Endothelial cell of umbilical vein (primary cell): ENCODE data around the gene ZNF618. TPM values are rescaled to one million over a fixed set of nuclear protein-coding genes. Genes with fewer than 3 reads are reported as not detected.

Experiments
- BruUV-seq: library from RNA; stranded (reverse); fragments of 400-500 nt; replicated peaks from 2 replicates; lab custom pipeline; 2021; lab: Mats Ljungman, UMichigan
- CTCF ChIA-PET: fragments of 300-600, 350-600 bp; sonication (Branson Sonifier 250); formaldehyde crosslinking; loops from one replicate; lab custom pipeline; 2021; ENCODE audit warnings: antibody characterized with exemption, inconsistent platforms; lab: Charles Lee
- POLR2A ChIA-PET: fragments of 300-600, 350-600 bp; sonication (Branson Sonifier 250); formaldehyde crosslinking; loops from one replicate; lab custom pipeline; 2021; ENCODE audit warnings: antibody characterized with exemption, inconsistent platforms; lab: Charles Lee
- DNase-seq: peaks from one replicate; pipeline ENCODE4 v3.0.0-alpha.2; 2011; ENCODE audit warnings: low read depth, low spot score
- FAIRE-seq: peaks from 2 replicates; lab custom pipeline; 2011; peaks lifted over from hg19 to GRCh38; lab: Jason Lieb, UNC
- H2AFZ ChIP-seq: 2 replicates; pipeline ENCODE4 v1.6.0; 2012; ENCODE audit warnings: low read depth, low read length, control low read depth, inconsistent platforms
- H3K27ac ChIP-seq: 2 replicates; pipeline ENCODE4 v1.5.1; 2011; ENCODE audit warnings: low read depth, mild to moderate bottlenecking, control low read depth, low read length, moderate library complexity; ENCODE audit not compliant: insufficient read depth
- H3K27me3 ChIP-seq, 2 experiments: 2 replicates each; pipeline versions ENCODE4 v1.6.0 to v1.6.1; 2011; ENCODE audit warnings: low read length in 2 of 2, mixed read lengths in 1 of 2; ENCODE audit not compliant: control insufficient read depth in 2 of 2, insufficient read depth in 2 of 2
- H3K36me3 ChIP-seq, 2 experiments: 2 replicates in 1 of 2; 3 replicates in 1 of 2; pipeline ENCODE4 v1.5.1; 2011; ENCODE audit warnings: low read length in 2 of 2, mild to moderate bottlenecking in 1 of 2, moderate library complexity in 1 of 2; ENCODE audit not compliant: control insufficient read depth in 2 of 2, insufficient read depth in 2 of 2; ENCODE audit errors: extremely low read depth in 1 of 2
- H3K4me1 ChIP-seq: 3 replicates; pipeline ENCODE4 v1.5.1; 2011; ENCODE audit warnings: mild to moderate bottlenecking, low read length; ENCODE audit not compliant: control insufficient read depth, insufficient read depth; ENCODE audit errors: extremely low read depth
- H3K4me2 ChIP-seq: 2 replicates; pipeline ENCODE4 v1.6.1; 2011; ENCODE audit warnings: low read length, control low read depth, mixed read lengths; ENCODE audit not compliant: insufficient read depth
- H3K4me3 ChIP-seq, 3 experiments: fragments of 200-600 bp in 1 of 3; sonication (generic), shearing (Covaris generic) in 1 of 3; replicated peaks in 1 of 3; 2 replicates each; pipeline ENCODE4 v1.5.1; 2011 to 2016; ENCODE audit warnings: control low read depth in 3 of 3, low read length in 3 of 3, mild to moderate bottlenecking in 2 of 3, inconsistent platforms in 1 of 3, low read depth in 1 of 3, moderate library complexity in 1 of 3; ENCODE audit not compliant: insufficient read depth in 1 of 3
- H3K79me2 ChIP-seq: 2 replicates; pipeline ENCODE4 v1.6.0; 2012; ENCODE audit warnings: low read length, inconsistent platforms; ENCODE audit not compliant: control insufficient read depth, insufficient read depth
- H3K9ac ChIP-seq: replicated peaks from 2 replicates; pipeline ENCODE3; 2011; ENCODE audit warnings: low read length, control low read depth; ENCODE audit not compliant: insufficient read depth; ENCODE audit errors: extremely low read depth
- H3K9me1 ChIP-seq: replicated peaks from 3 replicates; pipeline ENCODE4 v1.6.0; 2011; ENCODE audit warnings: mild to moderate bottlenecking, low read length; ENCODE audit not compliant: control insufficient read depth, insufficient read depth; ENCODE audit errors: extremely low read depth
- H3K9me3 ChIP-seq: replicated peaks from 2 replicates; pipeline ENCODE4 v1.5.1; 2012; ENCODE audit warnings: low read length, inconsistent platforms; ENCODE audit not compliant: control insufficient read depth, insufficient read depth
- H4K20me1 ChIP-seq: replicated peaks from 2 replicates; pipeline ENCODE3; 2011; ENCODE audit warnings: mild to moderate bottlenecking, low read length; ENCODE audit not compliant: control insufficient read depth, insufficient read depth; ENCODE audit errors: extremely low read depth
- CTCF ChIP-seq, 2 donors: IDR thresholded peaks; 1 replicate in 1 of 2; 2 replicates in 1 of 2; pipeline ENCODE4 v1.5.1; 2011; ENCODE audit warnings: low read length in 2 of 2, mild to moderate bottlenecking in 2 of 2, moderate library complexity in 2 of 2, control low read depth in 1 of 2, inconsistent platforms in 1 of 2, low read depth in 1 of 2; ENCODE audit not compliant: insufficient read depth in 1 of 2; ENCODE audit errors: extremely low read depth in 1 of 2
- EZH2 ChIP-seq: IDR thresholded peaks from 2 replicates; pipeline ENCODE4 v1.6.1; 2012; ENCODE audit warnings: borderline replicate concordance, low read depth, mild to moderate bottlenecking, moderate library complexity, low read length, inconsistent platforms; ENCODE audit not compliant: severe bottlenecking
- FOS ChIP-seq: IDR thresholded peaks from 2 replicates; pipeline ENCODE4 v1.6.1; 2011; ENCODE audit warnings: mild to moderate bottlenecking, low read length, moderate library complexity, borderline replicate concordance; ENCODE audit not compliant: insufficient read depth
- MAX ChIP-seq: IDR thresholded peaks from 2 replicates; pipeline ENCODE4 v1.6.1; 2011; ENCODE audit not compliant: insufficient read depth, insufficient read length
- MYC ChIP-seq: IDR thresholded peaks from one replicate; pipeline ENCODE4 v1.6.1; 2011; ENCODE audit warnings: mild to moderate bottlenecking, low read depth, low read length
- dilution Hi-C: fragments of 300-500 bp; cut with MboI; formaldehyde crosslinking; loops from one replicate; pipeline ENCODE4 v1.15.0; 2019; ENCODE audit warnings: low sequenced_read_pairs; ENCODE audit not compliant: extremely low pct_ligation_motif_present
- intact Hi-C: fragments of 100-400 bp; cut with micrococcal nuclease; formaldehyde crosslinking; loops from one replicate; pipeline ENCODE4 v1.10.0; 2022
- polyA plus RNA-seq, 4 experiments: library from polyadenylated mRNA; depleted of rRNA in 3 of 4; stranded (reverse) in 3 of 4; unstranded in 1 of 4; fragments of >200 nt; gene quantifications; 2 replicates each; pipeline versions ENCODE4 v1.2.1 to v1.2.3, GENCODE V29; 2011 to 2012; ENCODE audit warnings: missing spikeins in 1 of 4
- total RNA-seq: library from RNA; stranded (reverse); gene quantifications from 2 replicates; pipeline ENCODE4 v1.2.3, GENCODE V29; 2021

The ZNF618 gene
- total and polyA plus RNA-seq, 2 donors (not counting 3 experiments of a cell fraction or from before 2014, with no cell fraction given), result 22.6 to 80.3 TPM

GRCh38 chr9:114098936-114099668 lies 223.0 kb downstream of the ZNF618 start, which contains the start of gene KIF12:
TSS of gene KIF12 (minus strand) at chr9:114099292. CDS start at chr9:114099276, 16 bp downstream.
- BruUV-seq, result no TSS peak
- no peak for TF ChIP-seq MYC
- TF ChIP-seq MAX, result no peak
- no peak for TF ChIP-seq EZH2
- no peak for TF ChIP-seq FOS
- TF ChIP-seq CTCF (IDR thresholded peaks at IDR 0.05; ENCODE audit: extremely low read depth in 1 of 2, insufficient read depth in 1 of 2, low read depth in 1 of 2, low read length in 2 of 2), result no peak
- dilution Hi-C loops (loop anchor here (25.0 kb wide), 1 partner anchor 188 kb away; no protein-coding TSS in a partner anchor), intact Hi-C loops (no loop called here)
- DNase-seq (no peak), FAIRE-seq (no peak)
- H2AFZ ChIP-seq, result peak within 1 kb of the TSS; percentile 60
- no peaks in the 10 kb centered on the region for H3K79me2 ChIP-seq
- H3K4me2 ChIP-seq, result peak within 1 kb of the TSS; percentile 38
- peaks cover 10% of the 10 kb centered on the region for H3K4me1 ChIP-seq
- no peaks in the 10 kb centered on the region for H3K27me3 ChIP-seq
- no peak within 1 kb of the TSS for H3K27ac ChIP-seq
- ChIA-PET CTCF (interaction anchor here (0.7 to 3.0 kb wide), 4 partner anchors 10 to 192 kb away, joined by 3 to 23 read pairs (median 18); no protein-coding TSS in a partner anchor), POLR2A (no interaction called here)
- peaks cover 3% of the 10 kb centered on the region for H3K9me3 ChIP-seq
- no peaks in the 10 kb centered on the region for H3K9me1 ChIP-seq
- no peaks in the 10 kb centered on the region for H3K36me3 ChIP-seq
- H3K9ac ChIP-seq, result no peak within 1 kb of the TSS
- peak within 1 kb of the TSS in 2 of 3 experiments; percentile 10 to 31 for H3K4me3 ChIP-seq
- no peaks in the 10 kb centered on the region for H4K20me1 ChIP-seq
